SK-N-SH treated with all-trans-retinoic acid at 6 μM for 48 hours (cell line): ENCODE measurements around the gene BPIFA3.

Source experiments
- ATAC-seq: fragments of 200-7000 bp; cut with Tn5 transposase; 3 replicates; pipeline ENCODE4 v1.9.1; 2020; ENCODE audit warnings: mild to moderate bottlenecking, moderate library complexity
- ARNTL ChIP-seq: fragments of 450-650 bp; formaldehyde crosslinking; IDR thresholded peaks from 2 replicates; pipeline ENCODE4 v1.5.0; 2020; ENCODE audit warnings: low read depth, mild to moderate bottlenecking, moderate library complexity, borderline replicate concordance
- BACH2 ChIP-seq: fragments of 250-450 bp; sonication (Bioruptor Pico); IDR thresholded peaks from 2 replicates; pipeline ENCODE4 v1.9.0; 2021; ENCODE audit warnings: mild to moderate bottlenecking, borderline replicate concordance
- CREB5 ChIP-seq: fragments of 250-450 bp; sonication (Bioruptor Pico); IDR thresholded peaks from 2 replicates; pipeline ENCODE4 v1.5.1; 2020; ENCODE audit warnings: low read depth, mild to moderate bottlenecking, moderate library complexity
- CSDC2 ChIP-seq: fragments of 250-450 bp; sonication (Bioruptor Pico); IDR thresholded peaks from 2 replicates; pipeline ENCODE4 v1.5.0; 2020; ENCODE audit warnings: mild to moderate bottlenecking, moderate library complexity
- CSRNP3 ChIP-seq: fragments of 250-450 bp; sonication (Bioruptor Pico); IDR thresholded peaks from 2 replicates; pipeline ENCODE4 v1.5.1; 2021; ENCODE audit warnings: mild to moderate bottlenecking, moderate library complexity
- ESRRG ChIP-seq: fragments of 250-450 bp; sonication (Bioruptor Pico); IDR thresholded peaks from 2 replicates; pipeline ENCODE4 v1.6.1; 2021; ENCODE audit warnings: mild to moderate bottlenecking
- GLIS3 ChIP-seq: fragments of 250-450 bp; sonication (Bioruptor Pico); IDR thresholded peaks from 2 replicates; pipeline ENCODE4 v1.5.0; 2020; ENCODE audit warnings: mild to moderate bottlenecking, moderate library complexity
- ISL1 ChIP-seq: fragments of 250-450 bp; sonication (Bioruptor Pico); IDR thresholded peaks from 2 replicates; pipeline ENCODE4 v2.1.2; 2022; ENCODE audit warnings: mild to moderate bottlenecking, moderate library complexity
- OSR1 ChIP-seq: fragments of 250-450 bp; sonication (Bioruptor Pico); IDR thresholded peaks from 2 replicates; pipeline ENCODE4 v1.8.0; 2022; ENCODE audit warnings: moderate library complexity, mild to moderate bottlenecking, inconsistent platforms
- PATZ1 ChIP-seq: fragments of 250-450 bp; sonication (Bioruptor Pico); IDR thresholded peaks from 2 replicates; pipeline ENCODE4 v1.8.0; 2020; ENCODE audit warnings: mild to moderate bottlenecking, moderate library complexity, borderline replicate concordance
- POU6F1 ChIP-seq: fragments of 250-450 bp; sonication (Bioruptor Pico); IDR thresholded peaks from 2 replicates; pipeline ENCODE4 v1.8.0; 2021; ENCODE audit warnings: low read depth, mild to moderate bottlenecking, moderate library complexity, borderline replicate concordance
- PPARA ChIP-seq: fragments of 250-450 bp; sonication (Bioruptor Pico); IDR thresholded peaks from 2 replicates; pipeline ENCODE4 v1.5.0; 2020; ENCODE audit warnings: mild to moderate bottlenecking, borderline replicate concordance
- RARB ChIP-seq: fragments of 250-450 bp; sonication (Bioruptor Pico); IDR thresholded peaks from 2 replicates; pipeline ENCODE4 v1.8.0; 2021; ENCODE audit warnings: mild to moderate bottlenecking, moderate library complexity
- SNAI2 ChIP-seq: fragments of 250-450 bp; sonication (Bioruptor Pico); IDR thresholded peaks from 2 replicates; pipeline ENCODE4 v1.5.0; 2020; ENCODE audit warnings: mild to moderate bottlenecking, moderate library complexity
- TCF4 ChIP-seq: fragments of 250-450 bp; sonication (Bioruptor Pico); IDR thresholded peaks from 2 replicates; pipeline ENCODE4 v1.8.0; 2021; ENCODE audit warnings: mild to moderate bottlenecking, moderate library complexity, borderline replicate concordance
- TOX ChIP-seq: fragments of 250-450 bp; sonication (Bioruptor Pico); IDR thresholded peaks from 2 replicates; pipeline ENCODE4 v1.8.0; 2021; ENCODE audit warnings: mild to moderate bottlenecking, moderate library complexity, borderline replicate concordance
- TSHZ2 ChIP-seq: fragments of 250-450 bp; sonication (Bioruptor Pico); IDR thresholded peaks from 2 replicates; pipeline ENCODE4 v1.5.0; 2020; ENCODE audit warnings: mild to moderate bottlenecking, moderate library complexity
- ZC3H10 ChIP-seq: fragments of 250-450 bp; sonication (Bioruptor Pico); IDR thresholded peaks from 2 replicates; pipeline ENCODE4 v1.5.1; 2021; ENCODE audit warnings: mild to moderate bottlenecking, moderate library complexity
- ZFP3 ChIP-seq: fragments of 250-450 bp; sonication (Bioruptor Pico); IDR thresholded peaks from 2 replicates; pipeline ENCODE4 v1.5.0; 2020; ENCODE audit warnings: mild to moderate bottlenecking, moderate library complexity
- ZFP30 ChIP-seq: fragments of 450-650 bp; formaldehyde crosslinking; IDR thresholded peaks from 2 replicates; pipeline ENCODE4 v1.5.0; 2022; ENCODE audit warnings: mild to moderate bottlenecking, moderate library complexity
- ZNF565 ChIP-seq: fragments of 450-650 bp; formaldehyde crosslinking; conservative IDR thresholded peaks from 2 replicates; pipeline ENCODE4 v1.5.0; 2020; ENCODE audit warnings: low read depth, mild to moderate bottlenecking, moderate library complexity
- ZNF70 ChIP-seq: fragments of 450-650 bp; formaldehyde crosslinking; IDR thresholded peaks from 2 replicates; pipeline ENCODE4 v1.5.0; 2020; ENCODE audit warnings: mild to moderate bottlenecking, moderate library complexity
- ZNF8 ChIP-seq: fragments of 450-650 bp; formaldehyde crosslinking; IDR thresholded peaks from 2 replicates; pipeline ENCODE4 v1.5.0; 2020; ENCODE audit warnings: mild to moderate bottlenecking, moderate library complexity

BPIFA3 gene

GRCh38 chr20:33275871-33276270 lies 58.7 kb downstream of the BPIFA3 start:
- no peak for ATAC-seq
- TF ChIP-seq PPARA (CRISPR knock-in tag) (no peak), ZNF8 (CRISPR knock-in tag) (no peak), SNAI2 (CRISPR knock-in tag) (no peak), ZFP30 (CRISPR knock-in tag) (no peak), RARB (CRISPR knock-in tag) (no peak), ISL1 (CRISPR knock-in tag) (no peak), TSHZ2 (no peak), GLIS3 (CRISPR knock-in tag) (no peak), CSDC2 (CRISPR knock-in tag) (no peak), ZNF565 (no peak), CREB5 (no peak), ZNF70 (CRISPR knock-in tag) (no peak), PATZ1 (CRISPR knock-in tag) (no peak), BACH2 (no peak), OSR1 (no peak), TCF4 (CRISPR knock-in tag) (no peak), ZC3H10 (CRISPR knock-in tag) (no peak), ESRRG (CRISPR knock-in tag) (no peak), ZFP3 (CRISPR knock-in tag) (no peak)
- TF ChIP-seq, all 23 proteins: peak for 0

GRCh38 chr20:33276303-33277113 lies 59.4 kb downstream of the BPIFA3 start:
- no peak for ATAC-seq

More at GRCh38 chr20:33276303-33277113, 59.4 kb downstream of the BPIFA3 start:
- TF ChIP-seq ZFP3 (CRISPR knock-in tag) = no peak
- TF ChIP-seq ARNTL (CRISPR knock-in tag) = no peak
- TF ChIP-seq PPARA (CRISPR knock-in tag) = no peak
- no peak for TF ChIP-seq BACH2
- TF ChIP-seq ISL1 (CRISPR knock-in tag) = no peak
- TF ChIP-seq OSR1 = no peak
- no peak for TF ChIP-seq POU6F1 (CRISPR knock-in tag)
- no peak for TF ChIP-seq CSRNP3
- no peak for TF ChIP-seq TOX
- no peak for TF ChIP-seq TSHZ2
- TF ChIP-seq ZFP30 (CRISPR knock-in tag) = no peak
- no peak for TF ChIP-seq ZNF70 (CRISPR knock-in tag)
- TF ChIP-seq ZNF565 = no peak
- TF ChIP-seq CREB5 = no peak
- TF ChIP-seq TCF4 (CRISPR knock-in tag) = no peak
- no peak for TF ChIP-seq PATZ1 (CRISPR knock-in tag)
- TF ChIP-seq, all 23 proteins: peak for 0
